HepG2 (cell line): Measurements from ENCODE around the gene CUEDC2. TPM values are rescaled to one million over a fixed set of nuclear protein-coding genes. Genes with fewer than 3 reads are reported as not detected.
A peak's percentile ranks its signal among the peaks of the same experiment; 100 is the strongest.

Source experiments
- ATF7 ChIP-seq, 2 experiments: fragments of 450-650 bp in 1 of 2; sonication (generic) in 1 of 2; formaldehyde crosslinking in 1 of 2; IDR thresholded peaks; 2 replicates each; pipeline versions ENCODE4 v1.4.0 to v1.6.1; 2016 to 2020; ENCODE audit warnings: antibody characterized with exemption in 1 of 2, mild to moderate bottlenecking in 1 of 2, missing genetic modification reagents in 1 of 2
- CCAR2 ChIP-seq: fragments of 200-400 bp; formaldehyde crosslinking; optimal IDR thresholded peaks from 2 replicates; pipeline ENCODE3; 2018; ENCODE audit warnings: low read depth, mild to moderate bottlenecking, low read length, moderate library complexity
- DMAP1 ChIP-seq: IDR thresholded peaks from 2 replicates; pipeline ENCODE4 v1.6.1; 2016
- KAT8 ChIP-seq: IDR thresholded peaks from 2 replicates; pipeline ENCODE4 v1.6.1; 2016; ENCODE audit warnings: missing genetic modification reagents, missing compliant biosample characterization
- KIAA2018 ChIP-seq: sonication (generic); formaldehyde crosslinking; IDR thresholded peaks from 2 replicates; pipeline ENCODE4 v1.5.0; 2020; ENCODE audit warnings: mild to moderate bottlenecking, missing genetic modification reagents, borderline replicate concordance
- MTA1 ChIP-seq: sonication (generic); formaldehyde crosslinking; IDR thresholded peaks from 2 replicates; pipeline ENCODE4 v1.4.0; 2020; ENCODE audit warnings: missing genetic modification reagents, mild to moderate bottlenecking, borderline replicate concordance
- NR2F6 ChIP-seq, 2 experiments: IDR thresholded peaks; 2 replicates each; pipeline ENCODE4 v1.6.1; 2016; ENCODE audit warnings: antibody characterized with exemption in 1 of 2, mild to moderate bottlenecking in 1 of 2
- ONECUT2 ChIP-seq: sonication (generic); formaldehyde crosslinking; IDR thresholded peaks from 2 replicates; pipeline ENCODE4 v1.4.0; 2020; ENCODE audit warnings: missing genetic modification reagents
- RAD21 ChIP-seq: fragments of 450-650 bp; formaldehyde crosslinking; IDR thresholded peaks from 2 replicates; pipeline ENCODE4 v1.5.0; 2020; ENCODE audit warnings: mild to moderate bottlenecking
- SCMH1 ChIP-seq: sonication (generic); formaldehyde crosslinking; IDR thresholded peaks from 2 replicates; pipeline ENCODE4 v1.9.0; 2021; ENCODE audit warnings: missing genetic modification reagents, mild to moderate bottlenecking, borderline replicate concordance
- TEAD2 ChIP-seq: sonication (generic); formaldehyde crosslinking; IDR thresholded peaks from 2 replicates; pipeline ENCODE4 v1.9.0; 2021; ENCODE audit warnings: missing genetic modification reagents
- THAP8 ChIP-seq: sonication (generic); formaldehyde crosslinking; IDR thresholded peaks from 2 replicates; pipeline ENCODE4 v1.5.1; 2020; ENCODE audit warnings: missing genetic modification reagents, mild to moderate bottlenecking, borderline replicate concordance
- ZNF432 ChIP-seq: sonication (generic); formaldehyde crosslinking; IDR thresholded peaks from 2 replicates; pipeline ENCODE4 v1.5.0; 2020; ENCODE audit warnings: missing genetic modification reagents, mild to moderate bottlenecking, borderline replicate concordance
- ZNF549 ChIP-seq: sonication (generic); formaldehyde crosslinking; IDR thresholded peaks from 2 replicates; pipeline ENCODE4 v1.5.0; 2020; ENCODE audit warnings: missing genetic modification reagents
- polyA plus RNA-seq, 8 experiments: library from polyadenylated mRNA; depleted of rRNA in 3 of 8; stranded (reverse) in 7 of 8; unstranded in 1 of 8; fragments of >200 nt; fragmentation: Illumina TruSeq in 4 of 8; extraction: Trizol in 4 of 8; gene quantifications; 2 replicates each; pipeline versions ENCODE4 v1.2.1 to v1.2.3, GENCODE V29; 2011 to 2016; ENCODE audit warnings: low read depth in 4 of 8, missing spikeins in 1 of 8, mixed read lengths in 1 of 8; ENCODE audit not compliant: insufficient read depth in 1 of 8
- total RNA-seq, 5 experiments: library from RNA; depleted of rRNA; stranded (reverse); fragments of >200 nt; fragmentation: Illumina TruSeq; extraction: Trizol; gene quantifications; 2 replicates each; pipeline ENCODE4 v1.2.3, GENCODE V29; 2016; ENCODE audit warnings: low read depth in 1 of 5

The CUEDC2 gene
- total and polyA plus RNA-seq, 2 of the 13 experiments (the other 11 are each of a cell fraction or from before 2014, with no cell fraction given), result 13.1 to 18.4 TPM

- TF ChIP-seq ZNF432 (CRISPR knock-in tag) (no peak), ONECUT2 (CRISPR knock-in tag) (no peak), TEAD2 (CRISPR knock-in tag) (no peak), KIAA2018 (CRISPR knock-in tag) (no peak), RAD21 (CRISPR knock-in tag) (peak; percentile 93), NR2F6 (IDR thresholded peaks at IDR 0.05) (no peak), NR2F6 (CRISPR knock-in tag; IDR thresholded peaks at IDR 0.05) (peak; percentile 1; the same call in 1 of the 2 replicates), CCAR2 (no peak), ATF7 (IDR thresholded peaks at IDR 0.05) (no peak), ATF7 (CRISPR knock-in tag; IDR thresholded peaks at IDR 0.05) (no peak), ZNF549 (CRISPR knock-in tag) (no peak), THAP8 (CRISPR knock-in tag) (no peak), MTA1 (CRISPR knock-in tag) (no peak), DMAP1 (CRISPR knock-in tag) (peak; percentile 83), SCMH1 (CRISPR knock-in tag) (no peak), KAT8 (CRISPR knock-in tag) (peak; percentile 77)
Observed at GRCh38 chr10:102394079-102394800, 38.1 kb downstream of the CUEDC2 start (continued).
